HEK293 (cell line): ENCODE measurements around the gene SNTG2.

ENCODE experiments used
- CTCF ChIP-seq: fragments of 450-650 bp; formaldehyde crosslinking; IDR thresholded peaks from 2 replicates; pipeline ENCODE4 v1.5.1; 2016; ENCODE audit warnings: missing biosample characterization, missing genetic modification characterization
- HOXA7 ChIP-seq: sonication (generic); formaldehyde crosslinking; IDR thresholded peaks from 2 replicates; pipeline ENCODE4 v1.8.1; 2022; ENCODE audit warnings: missing genetic modification reagents, borderline replicate concordance
- ZNF146 ChIP-seq: fragments of 450-650 bp; formaldehyde crosslinking; IDR thresholded peaks from 2 replicates; pipeline ENCODE4 v1.5.1; 2016; ENCODE audit warnings: missing biosample characterization, missing genetic modification characterization
- ZNF23 ChIP-seq: fragments of 450-650 bp; formaldehyde crosslinking; IDR thresholded peaks from 2 replicates; pipeline ENCODE4 v1.5.1; 2016; ENCODE audit warnings: missing biosample characterization, missing genetic modification characterization, borderline replicate concordance
- ZNF37A ChIP-seq: fragments of 450-650 bp; IDR thresholded peaks from 2 replicates; pipeline ENCODE4 v1.5.1; 2018; ENCODE audit warnings: missing biosample characterization, missing genetic modification characterization

GRCh38 chr2:1367601-1368000, 417.0 kb downstream of the SNTG2 start:
- TF ChIP-seq ZNF23 (tag by site-specific recombination) (no peak), CTCF (tag by site-specific recombination) (no peak), ZNF37A (no peak), ZNF146 (no peak), HOXA7 (CRISPR knock-in tag) (no peak)
